GM21529 (cell line): ENCODE measurements around the gene ARMC9.

ENCODE experiments used
- ATAC-seq: cut with Tn5 transposase; IDR thresholded peaks from one replicate; pipeline ENCODE4 v1.9.1; 2021; ENCODE audit not compliant: unreplicated experiment

ARMC9 gene

DNA sequence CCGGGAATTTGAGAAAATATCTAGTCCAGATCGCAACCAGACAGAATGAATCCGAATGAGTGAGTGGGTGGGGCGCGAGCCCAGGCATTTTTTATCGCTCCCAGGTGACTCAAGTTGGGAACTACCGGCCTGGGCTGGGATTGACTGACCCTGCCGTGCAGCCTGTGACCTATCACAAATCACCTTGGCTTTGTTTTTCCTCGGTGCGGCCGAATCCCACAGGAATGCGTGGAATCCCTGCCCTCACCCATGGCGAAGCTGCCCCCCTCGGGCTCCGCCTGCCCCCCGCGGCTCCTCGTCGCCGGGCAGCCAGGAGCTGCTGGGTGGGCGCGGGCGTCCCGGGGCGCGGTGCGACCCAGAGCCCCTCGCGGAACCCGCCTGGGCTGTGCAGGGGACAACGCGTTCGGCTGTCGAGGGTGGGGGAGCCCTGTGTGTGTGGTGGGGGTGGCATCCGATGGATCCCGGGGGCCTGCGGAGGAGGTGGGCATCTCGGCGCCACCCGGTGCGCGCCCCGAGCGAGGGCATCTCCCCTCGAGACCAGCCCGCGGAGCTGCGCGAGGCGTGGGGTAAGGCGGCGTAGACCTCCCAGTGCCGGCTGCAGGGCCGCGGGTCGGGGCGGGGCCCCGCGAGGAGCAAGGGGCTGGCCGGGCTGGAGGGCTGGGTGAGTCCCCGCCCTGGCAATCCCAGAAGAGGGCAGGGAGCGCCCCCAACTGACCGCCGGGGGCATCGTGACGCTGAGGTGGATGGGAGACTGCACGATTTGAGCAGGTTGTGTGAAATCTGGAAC is 213.6 kb downstream of the ARMC9 start:
- peak; percentile 99 for ATAC-seq

DNA sequence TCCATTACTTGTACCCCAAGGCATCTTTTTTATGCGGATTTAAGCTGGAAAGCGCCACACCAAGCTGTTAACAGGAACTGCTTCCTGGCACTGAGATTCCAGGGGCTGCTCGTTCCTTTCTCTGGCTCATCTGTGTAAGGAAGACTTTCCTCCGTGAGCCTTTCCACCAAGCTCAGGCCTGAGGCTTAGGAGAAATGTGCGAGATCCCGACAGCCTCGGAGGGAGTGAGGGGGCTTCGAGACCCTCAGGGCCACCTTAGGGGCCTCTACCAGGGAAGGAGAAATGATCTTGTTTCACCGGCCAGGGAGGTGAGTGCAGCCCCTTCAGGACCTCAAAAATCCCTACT is 214.2 kb downstream of the ARMC9 start:
- ATAC-seq = no peak

DNA sequence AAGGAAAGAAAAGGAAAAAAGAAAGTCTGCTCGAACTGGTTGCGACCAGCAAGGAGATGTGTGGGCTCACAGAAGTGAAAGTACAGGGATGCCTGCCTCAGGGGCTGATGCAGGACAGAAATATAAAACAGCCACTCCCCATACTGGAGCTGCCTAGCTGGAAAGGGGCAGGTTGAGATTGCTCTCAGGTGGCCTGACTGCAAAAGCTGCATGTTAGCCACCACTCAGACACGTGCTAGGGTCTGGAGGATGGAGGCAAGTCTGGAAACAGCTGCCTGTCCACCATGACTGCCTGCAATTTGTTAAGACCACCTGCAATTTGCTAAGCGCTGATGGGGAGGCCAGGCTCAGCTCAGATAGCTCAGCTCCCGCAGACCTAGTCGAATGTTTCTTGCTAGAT is 215.0 kb downstream of the ARMC9 start:
- no peak for ATAC-seq

DNA sequence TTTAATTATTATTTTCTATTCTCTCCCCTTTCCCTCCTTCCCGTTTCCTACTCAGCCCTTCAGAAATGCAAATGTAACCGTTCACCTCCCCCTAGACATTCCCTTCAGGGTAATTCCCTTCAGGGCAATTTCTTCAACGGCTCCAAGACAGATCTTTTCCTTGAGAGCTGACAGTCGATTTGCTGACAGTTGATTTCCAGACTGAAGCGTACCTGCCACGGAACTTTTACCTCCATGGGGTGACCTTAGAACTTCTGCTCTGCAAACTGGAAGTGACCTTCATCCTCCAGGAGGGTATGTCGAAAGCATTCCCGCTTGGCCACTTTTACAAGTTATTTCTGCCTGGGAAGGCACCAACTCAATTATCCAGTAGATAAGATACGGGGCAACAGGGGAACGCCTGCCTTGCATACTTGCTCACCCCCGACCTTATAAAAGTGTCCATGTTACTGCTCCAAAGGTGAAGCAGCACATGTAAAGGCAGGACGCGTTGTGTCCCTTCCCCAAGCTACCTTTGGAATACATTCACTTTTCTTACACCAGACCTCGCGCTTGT is 215.6 kb downstream of the ARMC9 start:
- no peak for ATAC-seq

DNA sequence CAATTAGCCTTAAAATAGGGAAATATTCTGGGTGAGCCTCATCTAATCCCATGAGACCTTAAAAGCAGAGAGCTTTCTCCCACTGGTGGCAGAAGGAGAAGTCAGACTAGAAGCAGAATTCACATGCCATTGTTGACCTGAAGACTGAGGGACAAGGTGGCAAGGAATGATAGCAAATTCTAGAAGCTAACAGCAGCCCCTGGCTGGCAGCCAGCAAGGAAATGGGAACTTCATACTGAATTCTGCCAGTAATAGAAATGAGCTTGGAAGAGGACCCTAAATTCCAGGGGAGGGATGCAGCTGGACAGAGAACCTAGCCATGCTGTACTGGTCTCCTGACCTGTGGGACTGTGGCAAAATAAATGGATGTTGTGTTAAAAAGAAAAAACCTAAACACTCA is 216.6 kb downstream of the ARMC9 start:
- ATAC-seq = no peak

DNA sequence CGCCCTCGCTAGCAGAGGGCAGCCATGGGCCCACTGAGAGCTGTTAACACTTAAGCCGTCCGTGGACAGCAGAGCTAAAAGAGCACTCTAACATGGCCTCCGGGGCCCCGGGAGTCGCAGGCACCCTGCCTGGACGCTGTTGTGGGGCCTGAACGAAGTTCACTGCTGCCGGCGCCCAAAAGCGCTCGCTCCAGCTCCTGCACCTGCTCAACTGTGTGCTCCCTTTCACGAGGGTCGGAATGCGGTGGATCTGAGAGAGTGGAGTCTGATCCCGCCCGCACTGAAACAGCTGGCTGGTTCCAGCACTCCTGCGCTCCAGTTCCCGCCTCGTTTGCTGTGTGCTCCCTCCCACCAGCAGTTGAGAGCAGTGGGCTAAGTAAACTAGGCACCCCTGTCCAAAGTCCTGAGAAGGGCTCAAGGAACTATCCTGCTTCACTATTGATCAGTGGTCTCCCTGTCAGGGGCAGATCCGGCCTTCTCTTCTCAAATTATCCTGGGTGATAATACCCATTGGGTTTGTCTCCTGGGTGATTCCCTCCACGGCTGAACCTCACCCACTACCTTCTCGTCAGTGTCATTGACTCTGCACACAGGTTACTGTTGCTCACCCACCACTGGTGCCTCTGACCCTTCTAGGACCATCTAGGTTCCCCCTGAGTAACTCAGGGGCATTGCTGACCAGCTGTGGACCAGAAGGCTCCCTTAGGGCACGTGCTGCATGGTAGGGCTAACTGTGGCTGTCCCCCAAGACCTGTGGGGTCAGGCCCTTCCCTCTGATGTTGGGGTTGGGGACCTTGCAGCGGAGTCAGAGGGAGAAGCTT is 220.6 kb downstream of the ARMC9 start:
- ATAC-seq = no peak

DNA sequence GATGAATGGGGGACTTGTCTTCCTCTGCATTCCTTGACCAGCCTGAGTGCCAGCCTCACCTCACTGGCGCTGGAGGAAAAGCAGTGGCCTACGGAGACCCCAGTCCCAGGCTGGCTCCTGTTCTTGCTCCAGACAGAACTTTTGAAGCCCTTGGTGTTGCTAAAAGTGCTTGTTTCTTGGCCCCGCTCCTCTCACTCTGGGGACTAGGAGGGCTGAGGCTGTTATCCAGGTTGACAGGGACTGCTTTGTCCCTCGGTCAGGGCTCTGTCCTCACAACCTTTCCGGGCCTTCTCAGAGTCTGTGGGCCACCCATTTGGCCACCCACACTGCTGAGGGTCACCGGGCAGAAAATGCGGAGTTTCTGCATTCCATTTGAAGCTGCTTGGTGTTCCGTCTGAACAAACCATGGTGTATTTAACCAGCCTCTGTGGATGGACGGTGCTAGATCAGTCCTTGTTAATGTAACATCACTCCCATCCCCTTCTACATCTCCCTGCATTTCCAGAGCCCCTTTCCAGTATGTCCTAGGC is 222.7 kb downstream of the ARMC9 start:
- no peak for ATAC-seq

DNA sequence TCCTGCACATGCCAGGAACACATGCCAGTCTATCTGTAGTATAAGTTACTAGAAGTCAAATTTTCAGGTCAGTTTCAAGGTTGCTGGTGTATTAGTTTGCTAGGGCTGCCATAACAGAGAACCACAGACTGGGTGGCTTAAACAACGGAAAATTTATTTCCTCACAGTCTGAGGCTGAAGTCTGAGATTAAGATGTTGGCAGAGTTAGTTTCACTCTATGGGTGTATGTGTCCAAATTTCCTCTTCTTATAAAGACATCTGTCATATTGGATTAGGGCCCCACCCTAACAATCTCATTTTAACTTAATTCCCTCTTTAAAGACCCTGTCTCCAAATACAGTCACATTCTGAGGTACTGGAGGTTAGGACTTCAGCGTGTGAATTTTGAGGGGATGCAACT is 223.6 kb downstream of the ARMC9 start:
- ATAC-seq = no peak

DNA sequence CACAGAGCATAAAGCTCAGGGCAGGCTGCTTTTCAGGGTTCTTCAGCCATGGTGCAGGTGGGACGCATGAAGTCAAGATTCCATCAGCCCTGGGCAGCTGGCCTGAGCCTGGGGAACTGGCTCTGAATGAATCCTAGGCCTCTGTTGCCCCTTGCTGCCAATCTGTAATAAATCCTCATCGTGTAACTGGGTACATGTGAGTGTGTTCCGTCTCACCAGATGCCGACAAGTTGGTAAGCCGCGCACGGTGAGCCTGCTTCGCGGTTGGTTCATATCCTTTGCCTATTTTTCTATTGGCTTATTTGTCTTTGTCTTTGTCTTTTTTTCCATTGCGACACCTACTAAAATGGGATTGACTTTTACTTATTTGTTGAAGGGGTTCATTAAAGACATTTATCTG is 224.7 kb downstream of the ARMC9 start:
- no peak for ATAC-seq
